B cell (primary cell): Measurements from ENCODE around the gene VAPB.

ENCODE experiments used
- EZH2 ChIP-seq: IDR thresholded peaks from 2 replicates; pipeline ENCODE4 v1.6.1; 2012; ENCODE audit warnings: borderline replicate concordance, low read depth, mild to moderate bottlenecking, moderate library complexity, low read length; ENCODE audit not compliant: insufficient read depth, poor library complexity, severe bottlenecking
- TF ChIP-seq, protein P1 (sequence below): fragments of 200-600 bp; IDR thresholded peaks from one replicate; pipeline ENCODE4 v1.8.0; 2022; ENCODE audit warnings: antibody characterized with exemption, mild to moderate bottlenecking

DNA sequence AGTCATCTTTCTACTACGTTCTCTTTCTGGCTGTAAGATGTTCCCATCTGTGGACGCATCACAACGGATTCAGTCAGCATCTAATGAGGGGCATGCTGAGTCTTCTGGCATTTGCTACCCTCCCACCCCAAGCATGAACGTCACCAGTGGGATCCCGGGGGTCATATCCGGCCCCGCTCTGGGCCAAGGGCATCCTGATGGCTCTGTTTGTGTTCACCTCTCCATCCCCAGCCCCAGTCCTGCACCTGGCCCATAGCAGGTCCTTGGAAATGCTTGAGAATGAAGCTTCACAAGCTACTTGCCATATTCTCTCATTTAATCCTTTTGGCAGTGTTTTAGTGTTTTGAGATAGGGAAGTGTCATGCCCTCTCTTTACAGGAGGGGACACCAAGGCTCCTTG, 111.2 kb downstream of the VAPB start:
- TF ChIP-seq, protein P1, sequence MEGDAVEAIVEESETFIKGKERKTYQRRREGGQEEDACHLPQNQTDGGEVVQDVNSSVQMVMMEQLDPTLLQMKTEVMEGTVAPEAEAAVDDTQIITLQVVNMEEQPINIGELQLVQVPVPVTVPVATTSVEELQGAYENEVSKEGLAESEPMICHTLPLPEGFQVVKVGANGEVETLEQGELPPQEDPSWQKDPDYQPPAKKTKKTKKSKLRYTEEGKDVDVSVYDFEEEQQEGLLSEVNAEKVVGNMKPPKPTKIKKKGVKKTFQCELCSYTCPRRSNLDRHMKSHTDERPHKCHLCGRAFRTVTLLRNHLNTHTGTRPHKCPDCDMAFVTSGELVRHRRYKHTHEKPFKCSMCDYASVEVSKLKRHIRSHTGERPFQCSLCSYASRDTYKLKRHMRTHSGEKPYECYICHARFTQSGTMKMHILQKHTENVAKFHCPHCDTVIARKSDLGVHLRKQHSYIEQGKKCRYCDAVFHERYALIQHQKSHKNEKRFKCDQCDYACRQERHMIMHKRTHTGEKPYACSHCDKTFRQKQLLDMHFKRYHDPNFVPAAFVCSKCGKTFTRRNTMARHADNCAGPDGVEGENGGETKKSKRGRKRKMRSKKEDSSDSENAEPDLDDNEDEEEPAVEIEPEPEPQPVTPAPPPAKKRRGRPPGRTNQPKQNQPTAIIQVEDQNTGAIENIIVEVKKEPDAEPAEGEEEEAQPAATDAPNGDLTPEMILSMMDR = no peak
- no peak for TF ChIP-seq EZH2
